ENCODE results near the gene AFF3. TPM values are rescaled to one million over a fixed set of nuclear protein-coding genes. Genes with fewer than 3 reads are reported as not detected.

AFF3 gene
- total RNA-seq, 1 donor from 2014 or later = 20.9 TPM

- DNase-seq (ENCODE audit: low read depth, low spot score) = no peak
- Mint-ChIP-seq H3K27ac (ENCODE audit: unreplicated experiment) (no peak overlapping the region), H3K36me3 (ENCODE audit: low read depth) (peaks cover 2% of the 10 kb centered on the region), H3K4me1 (peaks cover 40% of the 10 kb centered on the region), H3K4me3 (no peak overlapping the region), H3K9me3 (no peaks in the 10 kb centered on the region), H3K27me3 (ENCODE audit: low read depth) (no peaks in the 10 kb centered on the region)
- no peak for TF ChIP-seq CTCF (conservative IDR thresholded peaks at IDR 0.05)
Observed at GRCh38 chr2:99675130-99675661, 467.2 kb downstream of the AFF3 start.

- no peak for TF ChIP-seq CTCF (conservative IDR thresholded peaks at IDR 0.05)
- H3K27ac Mint-ChIP-seq (ENCODE audit: unreplicated experiment) = no peak overlapping the region
- H3K4me1 Mint-ChIP-seq = peaks cover 40% of the 10 kb centered on the region
- no peak overlapping the region for H3K4me3 Mint-ChIP-seq
- H3K36me3 Mint-ChIP-seq (ENCODE audit: low read depth) = peaks cover 10% of the 10 kb centered on the region
- no peak for DNase-seq (ENCODE audit: low read depth, low spot score)
- no peaks in the 10 kb centered on the region for H3K9me3 Mint-ChIP-seq
- H3K27me3 Mint-ChIP-seq (ENCODE audit: low read depth) = no peaks in the 10 kb centered on the region
Observed at GRCh38 chr2:99674090-99674489, 468.3 kb downstream of the AFF3 start.

- peaks cover 9% of the 10 kb centered on the region for H3K36me3 Mint-ChIP-seq (ENCODE audit: low read depth)
- TF ChIP-seq CTCF (conservative IDR thresholded peaks at IDR 0.05) = no peak
- H3K4me3 Mint-ChIP-seq = no peak overlapping the region
- peaks cover 36% of the 10 kb centered on the region for H3K4me1 Mint-ChIP-seq
- no peak for DNase-seq (ENCODE audit: low read depth, low spot score)
- no peaks in the 10 kb centered on the region for H3K9me3 Mint-ChIP-seq
- H3K27ac Mint-ChIP-seq (ENCODE audit: unreplicated experiment) = no peak overlapping the region
- H3K27me3 Mint-ChIP-seq (ENCODE audit: low read depth) = no peaks in the 10 kb centered on the region
Observed at GRCh38 chr2:99672766-99673350, 469.5 kb downstream of the AFF3 start.

DNA sequence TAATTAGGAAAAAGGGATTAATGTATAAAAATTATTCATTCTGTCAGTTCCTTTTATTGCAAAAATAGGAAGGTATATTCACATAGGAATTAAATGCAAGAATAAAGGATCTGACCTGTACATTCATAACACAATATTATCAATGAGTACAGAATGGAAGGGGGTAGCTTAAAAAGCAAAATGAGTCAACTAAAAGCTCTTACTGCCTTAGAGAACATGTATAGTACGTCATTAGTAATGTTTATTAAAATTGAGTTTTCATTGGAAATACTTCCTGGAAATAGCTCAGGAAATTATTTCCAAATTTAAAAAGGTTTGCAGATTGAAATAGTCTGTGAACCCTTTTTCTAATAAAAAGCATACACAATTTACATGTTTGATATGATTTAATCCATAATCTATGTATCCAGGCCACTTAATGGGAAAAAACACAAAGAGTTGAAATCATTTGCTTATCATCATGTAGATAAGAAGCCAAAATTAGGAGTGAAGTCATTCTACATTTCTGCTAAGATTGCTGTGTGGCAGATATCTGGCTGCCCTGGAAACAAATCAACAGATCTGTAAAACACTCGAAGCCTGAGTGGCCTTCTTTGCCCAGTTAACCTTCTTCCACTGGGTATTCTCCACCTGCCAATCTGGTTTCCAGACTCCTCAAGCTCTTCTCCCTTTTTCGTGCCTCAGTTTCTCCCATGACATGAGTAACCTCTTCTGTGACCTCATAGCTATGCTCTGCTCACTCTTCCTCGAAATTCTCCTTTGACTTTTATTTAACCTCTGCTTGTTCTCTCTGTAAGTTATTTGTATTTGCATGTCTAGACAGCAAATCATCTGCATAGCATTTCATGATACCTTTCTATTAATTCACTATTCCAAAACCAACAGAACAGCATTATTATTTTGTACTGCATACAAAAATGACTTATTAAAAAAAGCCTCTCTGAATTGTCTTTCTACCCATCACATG, 471.3 kb downstream of the AFF3 start:
- no peak for TF ChIP-seq CTCF (conservative IDR thresholded peaks at IDR 0.05)
- peaks cover 18% of the 10 kb centered on the region for H3K36me3 Mint-ChIP-seq (ENCODE audit: low read depth)
- peaks cover 9% of the 10 kb centered on the region for H3K9me3 Mint-ChIP-seq
- H3K4me1 Mint-ChIP-seq = peaks cover 21% of the 10 kb centered on the region
- H3K27ac Mint-ChIP-seq (ENCODE audit: unreplicated experiment) = no peak overlapping the region
- H3K4me3 Mint-ChIP-seq = no peak overlapping the region
- H3K27me3 Mint-ChIP-seq (ENCODE audit: low read depth) = no peaks in the 10 kb centered on the region
- DNase-seq (ENCODE audit: low read depth, low spot score) = no peak

DNA sequence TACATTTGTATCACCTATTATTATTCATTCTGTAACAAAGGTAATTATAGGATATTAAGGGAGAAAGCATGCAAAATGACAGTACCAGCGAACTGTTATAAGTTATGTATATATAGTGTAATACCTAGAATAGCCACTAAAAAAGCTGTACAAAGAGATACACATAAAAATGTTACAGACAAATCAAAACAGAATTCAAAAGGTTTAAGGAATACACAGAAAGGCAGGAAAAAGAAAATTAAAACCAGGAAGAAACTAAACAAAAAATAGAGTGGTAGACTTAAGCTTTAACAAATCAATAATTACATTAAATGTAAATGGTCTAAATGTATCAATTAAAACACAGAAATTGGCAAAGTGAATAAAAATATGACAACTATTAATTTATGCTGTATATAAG, 476.1 kb downstream of the AFF3 start:
- Mint-ChIP-seq H3K36me3 (ENCODE audit: low read depth) (peaks cover 36% of the 10 kb centered on the region), H3K4me3 (no peak overlapping the region)
- TF ChIP-seq CTCF (conservative IDR thresholded peaks at IDR 0.05) = no peak

More for the DNA sequence above, 476.1 kb downstream of the AFF3 start:
- peaks cover 13% of the 10 kb centered on the region for H3K4me1 Mint-ChIP-seq
- no peak for DNase-seq (ENCODE audit: low read depth, low spot score)
- no peaks in the 10 kb centered on the region for H3K27me3 Mint-ChIP-seq (ENCODE audit: low read depth)
- peaks cover 24% of the 10 kb centered on the region for H3K9me3 Mint-ChIP-seq
- no peak overlapping the region for H3K27ac Mint-ChIP-seq (ENCODE audit: unreplicated experiment)
